ENCODE measurements around the gene ABCG1.

- TF ChIP-seq CTCF (IDR thresholded peaks at IDR 0.05) (no peak), POLR2A (IDR thresholded peaks at IDR 0.05) (no peak)
Observed at GRCh38 chr21:42193721-42194120, 25.2 kb upstream of the ABCG1 start.
